HEK293 (cell line): ENCODE results near the gene COL6A2.

Source experiments
- BCL11B ChIP-seq: fragments of 450-650 bp; formaldehyde crosslinking; IDR thresholded peaks from 2 replicates; pipeline ENCODE4 v1.5.1; 2016; ENCODE audit warnings: low read depth, missing biosample characterization, missing genetic modification characterization
- CTCF ChIP-seq: fragments of 450-650 bp; formaldehyde crosslinking; IDR thresholded peaks from 2 replicates; pipeline ENCODE4 v1.5.1; 2016; ENCODE audit warnings: missing biosample characterization, missing genetic modification characterization
- TCF7L2 ChIP-seq: IDR thresholded peaks from 2 replicates; pipeline ENCODE4 v1.6.1; 2011; ENCODE audit warnings: low read depth, mild to moderate bottlenecking, inconsistent platforms, low read length, moderate library complexity, borderline replicate concordance
- ZNF133 ChIP-seq: fragments of 450-650 bp; formaldehyde crosslinking; IDR thresholded peaks from 2 replicates; pipeline ENCODE4 v1.5.1; 2016; ENCODE audit warnings: missing biosample characterization, missing genetic modification characterization
- ZNF138 ChIP-seq: fragments of 450-650 bp; formaldehyde crosslinking; IDR thresholded peaks from 2 replicates; pipeline ENCODE4 v1.5.1; 2016; ENCODE audit warnings: missing biosample characterization, missing genetic modification characterization, borderline replicate concordance
- ZNF266 ChIP-seq: fragments of 450-650 bp; formaldehyde crosslinking; IDR thresholded peaks from 2 replicates; pipeline ENCODE4 v1.5.1; 2016; ENCODE audit warnings: missing biosample characterization, missing genetic modification characterization, low read depth
- ZNF560 ChIP-seq: fragments of 450-650 bp; formaldehyde crosslinking; IDR thresholded peaks from 2 replicates; pipeline ENCODE4 v1.5.1; 2017; ENCODE audit warnings: missing biosample characterization, missing genetic modification characterization, borderline replicate concordance
- ZNF843 ChIP-seq: fragments of 450-650 bp; formaldehyde crosslinking; IDR thresholded peaks from 2 replicates; pipeline ENCODE4 v1.5.1; 2016; ENCODE audit warnings: missing biosample characterization, missing genetic modification characterization
- TF ChIP-seq, protein P1 (sequence below): fragments of 450-650 bp; formaldehyde crosslinking; IDR thresholded peaks from 2 replicates; pipeline ENCODE4 v1.5.1; 2016; ENCODE audit warnings: missing biosample characterization, missing genetic modification characterization
- TF ChIP-seq, protein P2 (sequence below): fragments of 450-650 bp; formaldehyde crosslinking; IDR thresholded peaks from 2 replicates; pipeline ENCODE4 v1.5.1; 2017; ENCODE audit warnings: missing biosample characterization, missing genetic modification characterization
- TF ChIP-seq, protein P3 (sequence below): fragments of 450-650 bp; formaldehyde crosslinking; IDR thresholded peaks from 2 replicates; pipeline ENCODE4 v1.5.0; 2017; ENCODE audit warnings: missing biosample characterization, missing genetic modification characterization, borderline replicate concordance

GRCh38 chr21:46118316-46119143, 20.6 kb downstream of the COL6A2 start:
- TF ChIP-seq ZNF138 (tag by site-specific recombination), result no peak
- no peak for TF ChIP-seq CTCF
- TF ChIP-seq, protein P1, sequence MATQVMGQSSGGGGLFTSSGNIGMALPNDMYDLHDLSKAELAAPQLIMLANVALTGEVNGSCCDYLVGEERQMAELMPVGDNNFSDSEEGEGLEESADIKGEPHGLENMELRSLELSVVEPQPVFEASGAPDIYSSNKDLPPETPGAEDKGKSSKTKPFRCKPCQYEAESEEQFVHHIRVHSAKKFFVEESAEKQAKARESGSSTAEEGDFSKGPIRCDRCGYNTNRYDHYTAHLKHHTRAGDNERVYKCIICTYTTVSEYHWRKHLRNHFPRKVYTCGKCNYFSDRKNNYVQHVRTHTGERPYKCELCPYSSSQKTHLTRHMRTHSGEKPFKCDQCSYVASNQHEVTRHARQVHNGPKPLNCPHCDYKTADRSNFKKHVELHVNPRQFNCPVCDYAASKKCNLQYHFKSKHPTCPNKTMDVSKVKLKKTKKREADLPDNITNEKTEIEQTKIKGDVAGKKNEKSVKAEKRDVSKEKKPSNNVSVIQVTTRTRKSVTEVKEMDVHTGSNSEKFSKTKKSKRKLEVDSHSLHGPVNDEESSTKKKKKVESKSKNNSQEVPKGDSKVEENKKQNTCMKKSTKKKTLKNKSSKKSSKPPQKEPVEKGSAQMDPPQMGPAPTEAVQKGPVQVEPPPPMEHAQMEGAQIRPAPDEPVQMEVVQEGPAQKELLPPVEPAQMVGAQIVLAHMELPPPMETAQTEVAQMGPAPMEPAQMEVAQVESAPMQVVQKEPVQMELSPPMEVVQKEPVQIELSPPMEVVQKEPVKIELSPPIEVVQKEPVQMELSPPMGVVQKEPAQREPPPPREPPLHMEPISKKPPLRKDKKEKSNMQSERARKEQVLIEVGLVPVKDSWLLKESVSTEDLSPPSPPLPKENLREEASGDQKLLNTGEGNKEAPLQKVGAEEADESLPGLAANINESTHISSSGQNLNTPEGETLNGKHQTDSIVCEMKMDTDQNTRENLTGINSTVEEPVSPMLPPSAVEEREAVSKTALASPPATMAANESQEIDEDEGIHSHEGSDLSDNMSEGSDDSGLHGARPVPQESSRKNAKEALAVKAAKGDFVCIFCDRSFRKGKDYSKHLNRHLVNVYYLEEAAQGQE (tag by site-specific recombination), result no peak
- no peak for TF ChIP-seq ZNF133 (tag by site-specific recombination)
- TF ChIP-seq ZNF266 (tag by site-specific recombination), result no peak
- TF ChIP-seq, protein P2, sequence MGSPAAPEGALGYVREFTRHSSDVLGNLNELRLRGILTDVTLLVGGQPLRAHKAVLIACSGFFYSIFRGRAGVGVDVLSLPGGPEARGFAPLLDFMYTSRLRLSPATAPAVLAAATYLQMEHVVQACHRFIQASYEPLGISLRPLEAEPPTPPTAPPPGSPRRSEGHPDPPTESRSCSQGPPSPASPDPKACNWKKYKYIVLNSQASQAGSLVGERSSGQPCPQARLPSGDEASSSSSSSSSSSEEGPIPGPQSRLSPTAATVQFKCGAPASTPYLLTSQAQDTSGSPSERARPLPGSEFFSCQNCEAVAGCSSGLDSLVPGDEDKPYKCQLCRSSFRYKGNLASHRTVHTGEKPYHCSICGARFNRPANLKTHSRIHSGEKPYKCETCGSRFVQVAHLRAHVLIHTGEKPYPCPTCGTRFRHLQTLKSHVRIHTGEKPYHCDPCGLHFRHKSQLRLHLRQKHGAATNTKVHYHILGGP (tag by site-specific recombination), result no peak
- TF ChIP-seq, protein P3, sequence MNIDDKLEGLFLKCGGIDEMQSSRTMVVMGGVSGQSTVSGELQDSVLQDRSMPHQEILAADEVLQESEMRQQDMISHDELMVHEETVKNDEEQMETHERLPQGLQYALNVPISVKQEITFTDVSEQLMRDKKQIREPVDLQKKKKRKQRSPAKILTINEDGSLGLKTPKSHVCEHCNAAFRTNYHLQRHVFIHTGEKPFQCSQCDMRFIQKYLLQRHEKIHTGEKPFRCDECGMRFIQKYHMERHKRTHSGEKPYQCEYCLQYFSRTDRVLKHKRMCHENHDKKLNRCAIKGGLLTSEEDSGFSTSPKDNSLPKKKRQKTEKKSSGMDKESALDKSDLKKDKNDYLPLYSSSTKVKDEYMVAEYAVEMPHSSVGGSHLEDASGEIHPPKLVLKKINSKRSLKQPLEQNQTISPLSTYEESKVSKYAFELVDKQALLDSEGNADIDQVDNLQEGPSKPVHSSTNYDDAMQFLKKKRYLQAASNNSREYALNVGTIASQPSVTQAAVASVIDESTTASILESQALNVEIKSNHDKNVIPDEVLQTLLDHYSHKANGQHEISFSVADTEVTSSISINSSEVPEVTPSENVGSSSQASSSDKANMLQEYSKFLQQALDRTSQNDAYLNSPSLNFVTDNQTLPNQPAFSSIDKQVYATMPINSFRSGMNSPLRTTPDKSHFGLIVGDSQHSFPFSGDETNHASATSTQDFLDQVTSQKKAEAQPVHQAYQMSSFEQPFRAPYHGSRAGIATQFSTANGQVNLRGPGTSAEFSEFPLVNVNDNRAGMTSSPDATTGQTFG (tag by site-specific recombination), result no peak
- TF ChIP-seq ZNF843 (tag by site-specific recombination), result no peak
- no peak for TF ChIP-seq ZNF560
- no peak for TF ChIP-seq BCL11B
- no peak for TF ChIP-seq TCF7L2
